Loucy (cell line): ENCODE data around the gene CTIF.

ENCODE experiments used
- H2AFZ ChIP-seq: fragments of 200-600 bp; sonication (generic); 2 replicates; pipeline ENCODE4 v1.6.0; 2016; ENCODE audit warnings: antibody characterized with exemption, mild to moderate bottlenecking, low read length, moderate library complexity
- H3F3A ChIP-seq: fragments of 200-600 bp; 2 replicates; pipeline ENCODE4 v1.6.0; 2016; ENCODE audit warnings: antibody characterized with exemption, low read depth, mild to moderate bottlenecking
- H3K27me3 ChIP-seq: fragments of 200-600 bp; sonication (generic); 2 replicates; pipeline ENCODE4 v1.6.1; 2014; ENCODE audit warnings: low read length, mild to moderate bottlenecking; ENCODE audit not compliant: insufficient read depth, poor library complexity, severe bottlenecking
- H3K36me3 ChIP-seq: fragments of 200-600 bp; sonication (generic); 2 replicates; pipeline ENCODE4 v1.6.1; 2016; ENCODE audit warnings: low read length; ENCODE audit not compliant: insufficient read depth
- H3K4me1 ChIP-seq: fragments of 200-600 bp; sonication (generic); 2 replicates; pipeline ENCODE4 v1.5.1; 2014; ENCODE audit warnings: low read length, mild to moderate bottlenecking; ENCODE audit not compliant: insufficient read depth, poor library complexity, severe bottlenecking
- H3K4me2 ChIP-seq: fragments of 200-600 bp; sonication (generic); 2 replicates; pipeline ENCODE4 v1.6.0; 2014; ENCODE audit warnings: antibody characterized with exemption, low read length, low read depth, mild to moderate bottlenecking; ENCODE audit not compliant: poor library complexity, severe bottlenecking
- H3K4me3 ChIP-seq: fragments of 200-600 bp; sonication (generic); 2 replicates; pipeline ENCODE4 v1.5.1; 2014; ENCODE audit warnings: low read length, mild to moderate bottlenecking, mixed read lengths; ENCODE audit not compliant: poor library complexity, severe bottlenecking
- H3K79me2 ChIP-seq: fragments of 200-600 bp; sonication (generic); 2 replicates; pipeline ENCODE4 v1.6.1; 2014; ENCODE audit warnings: low read length; ENCODE audit not compliant: insufficient read depth
- H3K9ac ChIP-seq: fragments of 200-600 bp; sonication (generic); 2 replicates; pipeline ENCODE4 v1.6.0; 2014; ENCODE audit warnings: mild to moderate bottlenecking, low read depth, low read length, moderate library complexity; ENCODE audit not compliant: poor library complexity, severe bottlenecking
- H3K9me2 ChIP-seq: fragments of 200-600 bp; sonication (generic); replicated peaks from 2 replicates; pipeline ENCODE4 v1.6.1; 2016; ENCODE audit warnings: low read depth, low read length, mixed read lengths
- H3K9me3 ChIP-seq: fragments of 200-600 bp; sonication (generic); 2 replicates; pipeline ENCODE4 v1.6.1; 2014; ENCODE audit warnings: mild to moderate bottlenecking, antibody characterized with exemption, low read length, low read depth; ENCODE audit not compliant: insufficient read depth
- H4K20me1 ChIP-seq: fragments of 200-600 bp; sonication (generic); 2 replicates; pipeline ENCODE4 v1.6.0; 2014; ENCODE audit warnings: antibody characterized with exemption, low read length, mild to moderate bottlenecking; ENCODE audit not compliant: insufficient read depth, poor library complexity, severe bottlenecking
- EZH2phosphoT487 ChIP-seq: fragments of 200-600 bp; IDR thresholded peaks from 2 replicates; pipeline ENCODE4 v1.6.1; 2018; ENCODE audit warnings: antibody characterized with exemption, mild to moderate bottlenecking, moderate library complexity, borderline replicate concordance
- TF ChIP-seq, protein P1 (sequence below): fragments of 200-600 bp; sonication (generic); conservative IDR thresholded peaks from 2 replicates; pipeline ENCODE4 v1.5.1; 2014; ENCODE audit warnings: mild to moderate bottlenecking, antibody characterized with exemption, low read length

CTIF gene

DNA sequence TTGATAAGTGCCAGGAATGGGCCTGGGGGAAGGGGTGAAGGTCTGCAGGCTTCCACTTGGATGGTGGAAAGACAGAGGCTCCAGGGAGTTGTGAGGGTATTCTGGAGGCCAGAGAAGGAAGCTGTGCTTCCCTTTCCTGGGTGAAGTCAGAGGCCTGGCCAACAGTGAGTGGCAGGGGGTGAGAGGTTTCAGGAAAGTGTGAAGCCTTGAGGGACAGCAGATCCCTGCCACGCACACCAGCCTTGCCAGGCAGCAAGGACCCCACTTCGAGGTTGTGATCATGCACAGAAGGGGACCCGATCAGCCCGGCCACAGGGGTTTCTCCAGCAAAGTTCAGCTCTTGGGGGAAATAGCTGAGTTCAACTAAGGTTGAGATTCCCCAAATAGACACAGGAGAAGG lies 345.5 kb downstream of the CTIF start:
- no peaks in the 10 kb centered on the region for H3K4me1 ChIP-seq
- H3F3A ChIP-seq = no peaks in the 10 kb centered on the region
- no peak overlapping the region for H2AFZ ChIP-seq
- no peaks in the 10 kb centered on the region for H3K9me2 ChIP-seq
- no peak overlapping the region for H3K9ac ChIP-seq
- TF ChIP-seq, protein P1, sequence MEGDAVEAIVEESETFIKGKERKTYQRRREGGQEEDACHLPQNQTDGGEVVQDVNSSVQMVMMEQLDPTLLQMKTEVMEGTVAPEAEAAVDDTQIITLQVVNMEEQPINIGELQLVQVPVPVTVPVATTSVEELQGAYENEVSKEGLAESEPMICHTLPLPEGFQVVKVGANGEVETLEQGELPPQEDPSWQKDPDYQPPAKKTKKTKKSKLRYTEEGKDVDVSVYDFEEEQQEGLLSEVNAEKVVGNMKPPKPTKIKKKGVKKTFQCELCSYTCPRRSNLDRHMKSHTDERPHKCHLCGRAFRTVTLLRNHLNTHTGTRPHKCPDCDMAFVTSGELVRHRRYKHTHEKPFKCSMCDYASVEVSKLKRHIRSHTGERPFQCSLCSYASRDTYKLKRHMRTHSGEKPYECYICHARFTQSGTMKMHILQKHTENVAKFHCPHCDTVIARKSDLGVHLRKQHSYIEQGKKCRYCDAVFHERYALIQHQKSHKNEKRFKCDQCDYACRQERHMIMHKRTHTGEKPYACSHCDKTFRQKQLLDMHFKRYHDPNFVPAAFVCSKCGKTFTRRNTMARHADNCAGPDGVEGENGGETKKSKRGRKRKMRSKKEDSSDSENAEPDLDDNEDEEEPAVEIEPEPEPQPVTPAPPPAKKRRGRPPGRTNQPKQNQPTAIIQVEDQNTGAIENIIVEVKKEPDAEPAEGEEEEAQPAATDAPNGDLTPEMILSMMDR = no peak
- no peak for TF ChIP-seq EZH2phosphoT487
- no peaks in the 10 kb centered on the region for H4K20me1 ChIP-seq
- H3K4me3 ChIP-seq = no peak overlapping the region
- H3K27me3 ChIP-seq = no peaks in the 10 kb centered on the region
- H3K9me3 ChIP-seq = no peaks in the 10 kb centered on the region
- H3K79me2 ChIP-seq = no peaks in the 10 kb centered on the region
- no peaks in the 10 kb centered on the region for H3K36me3 ChIP-seq
- no peak overlapping the region for H3K4me2 ChIP-seq

DNA sequence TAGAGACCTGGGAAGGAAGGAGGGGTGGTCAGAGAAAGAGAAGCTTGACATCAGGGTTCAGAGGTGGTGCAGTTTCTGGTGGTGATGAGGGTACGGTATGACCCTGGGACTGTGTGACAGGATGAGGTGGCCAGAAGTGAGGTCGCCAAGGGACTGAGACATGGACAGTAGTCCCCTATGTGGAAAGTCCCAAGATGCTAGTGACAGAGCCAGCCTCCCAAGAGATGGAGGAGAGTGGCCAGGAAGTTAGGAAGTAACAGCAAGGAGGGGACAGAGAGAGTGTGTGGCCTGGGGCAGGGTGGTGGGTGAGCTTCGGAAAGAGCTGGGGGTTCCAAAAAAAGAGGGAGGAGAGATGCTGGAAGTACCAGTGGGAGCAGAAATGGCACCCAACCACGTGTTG lies 345.9 kb downstream of the CTIF start:
- H3K79me2 ChIP-seq = no peaks in the 10 kb centered on the region
- no peak overlapping the region for H3K4me3 ChIP-seq
- no peaks in the 10 kb centered on the region for H3K9me2 ChIP-seq
- H3K4me1 ChIP-seq = no peaks in the 10 kb centered on the region
- no peak overlapping the region for H3K9ac ChIP-seq
- no peaks in the 10 kb centered on the region for H3F3A ChIP-seq
- no peaks in the 10 kb centered on the region for H3K36me3 ChIP-seq
- TF ChIP-seq EZH2phosphoT487 = no peak
- TF ChIP-seq, protein P1 = no peak
- H3K27me3 ChIP-seq = no peaks in the 10 kb centered on the region
- no peaks in the 10 kb centered on the region for H4K20me1 ChIP-seq
- no peak overlapping the region for H2AFZ ChIP-seq
- no peaks in the 10 kb centered on the region for H3K9me3 ChIP-seq
- H3K4me2 ChIP-seq = no peak overlapping the region

DNA sequence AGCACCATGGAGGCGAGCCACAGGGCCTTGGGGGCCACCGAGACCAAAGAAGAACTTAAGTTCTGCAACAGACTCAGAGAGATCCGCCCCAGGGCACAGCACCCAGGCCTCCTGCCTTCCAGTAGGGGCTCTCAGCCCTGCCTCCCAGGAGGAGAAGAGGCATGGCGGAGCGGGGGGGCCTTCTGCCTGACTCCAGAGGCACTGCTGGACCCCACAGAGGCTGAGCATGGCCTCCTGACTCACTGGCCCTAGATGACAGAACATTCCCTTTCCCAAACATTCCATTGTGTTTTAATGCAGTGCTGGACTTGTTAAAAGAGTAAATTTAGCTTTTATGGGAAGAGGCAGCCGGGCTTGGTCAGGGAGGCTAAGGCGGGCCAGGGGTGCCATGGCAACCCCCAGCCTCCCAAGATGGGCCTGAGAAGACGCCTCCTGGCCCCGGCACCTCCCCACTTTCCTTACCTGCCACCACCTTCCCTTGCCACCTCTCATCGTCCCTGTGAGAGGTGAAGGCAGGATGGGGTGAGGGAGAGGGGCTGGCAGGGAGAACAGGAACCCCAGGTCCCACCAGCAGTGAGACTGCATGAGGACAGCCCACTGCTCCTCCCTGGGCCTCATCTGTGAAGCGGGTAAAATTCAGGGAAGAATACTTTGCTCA lies 346.6 kb downstream of the CTIF start:
- Histone ChIP-seq H3K79me2 (no peaks in the 10 kb centered on the region), H3F3A (no peaks in the 10 kb centered on the region), H3K27me3 (no peaks in the 10 kb centered on the region), H3K9me3 (no peaks in the 10 kb centered on the region), H4K20me1 (no peaks in the 10 kb centered on the region), H2AFZ (no peak overlapping the region), H3K9me2 (no peaks in the 10 kb centered on the region), H3K9ac (no peak overlapping the region), H3K36me3 (no peaks in the 10 kb centered on the region), H3K4me1 (no peaks in the 10 kb centered on the region), H3K4me3 (no peak overlapping the region), H3K4me2 (no peak overlapping the region)
- TF ChIP-seq, protein P1 = no peak
- no peak for TF ChIP-seq EZH2phosphoT487
